Measurements from ENCODE around the gene NECTIN2. TPM values are rescaled to one million over a fixed set of nuclear protein-coding genes. Genes with fewer than 3 reads are reported as not detected.

Gene NECTIN2
- total RNA-seq, 1 experiment from 2014 or later, result 104 TPM

DNA sequence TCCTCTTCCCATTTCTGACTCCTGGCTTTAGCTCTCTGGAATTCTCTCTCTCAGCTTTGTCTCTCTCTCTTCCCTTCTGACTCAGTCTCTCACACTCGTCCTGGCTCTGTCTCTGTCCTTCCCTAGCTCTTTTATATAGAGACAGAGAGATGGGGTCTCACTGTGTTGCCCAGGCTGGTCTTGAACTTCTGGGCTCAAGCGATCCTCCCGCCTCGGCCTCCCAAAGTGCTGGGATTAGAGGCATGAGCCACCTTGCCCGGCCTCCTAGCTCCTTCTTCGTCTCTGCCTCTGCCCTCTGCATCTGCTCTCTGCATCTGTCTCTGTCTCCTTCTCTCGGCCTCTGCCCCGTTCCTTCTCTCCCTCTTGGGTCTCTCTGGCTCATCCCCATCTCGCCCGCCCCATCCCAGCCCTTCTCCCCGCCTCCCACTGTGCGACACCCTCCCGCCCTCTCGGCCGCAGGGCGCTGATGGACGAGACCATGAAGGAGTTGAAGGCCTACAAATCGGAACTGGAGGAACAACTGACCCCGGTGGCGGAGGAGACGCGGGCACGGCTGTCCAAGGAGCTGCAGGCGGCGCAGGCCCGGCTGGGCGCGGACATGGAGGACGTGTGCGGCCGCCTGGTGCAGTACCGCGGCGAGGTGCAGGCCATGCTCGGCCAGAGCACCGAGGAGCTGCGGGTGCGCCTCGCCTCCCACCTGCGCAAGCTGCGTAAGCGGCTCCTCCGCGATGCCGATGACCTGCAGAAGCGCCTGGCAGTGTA lies 62.2 kb downstream of the NECTIN2 start:
- POLR2A ChIA-PET, result no interaction called here
- Histone ChIP-seq H3K4me1 (ENCODE audit: control insufficient read depth, insufficient read depth, low read length) (peaks cover 13% of the 10 kb centered on the region), H3K36me3 (ENCODE audit: control insufficient read depth, insufficient read depth, low read length) (no peaks in the 10 kb centered on the region), H3K4me3 (ENCODE audit: low read depth in 2 of 2, low read length in 2 of 2) (no peak overlapping the region), H3K27me3 (ENCODE audit: control insufficient read depth, insufficient read depth, low read length) (no peaks in the 10 kb centered on the region), H3K9me3 (ENCODE audit: control insufficient read depth, insufficient read depth, low read depth, low read length) (no peaks in the 10 kb centered on the region), H3K27ac (ENCODE audit: low read length) (no peak overlapping the region)
- ATAC-seq, result no peak
- BruUV-seq (replicated peaks), result no TSS peak
- in situ Hi-C loops (cut with HindIII; ENCODE audit: low pct_unique_long_range_greater_than_20kb, low sequenced_read_pairs), result no loop called here
- intact Hi-C loops (cut with micrococcal nuclease; ENCODE audit: unreplicated experiment), result no loop called here
- no peak for DNase-seq (ENCODE audit: low read depth, low spot score)
- CTCF ChIA-PET, result interaction anchor here (0.5 kb wide), 1 partner anchor 219 kb away, joined by 15 read pairs; no protein-coding TSS in a partner anchor
- no peak for TF ChIP-seq POLR2AphosphoS5 (IDR thresholded peaks at IDR 0.05; ENCODE audit: low read depth, low read length)
- TF ChIP-seq, protein P1, sequence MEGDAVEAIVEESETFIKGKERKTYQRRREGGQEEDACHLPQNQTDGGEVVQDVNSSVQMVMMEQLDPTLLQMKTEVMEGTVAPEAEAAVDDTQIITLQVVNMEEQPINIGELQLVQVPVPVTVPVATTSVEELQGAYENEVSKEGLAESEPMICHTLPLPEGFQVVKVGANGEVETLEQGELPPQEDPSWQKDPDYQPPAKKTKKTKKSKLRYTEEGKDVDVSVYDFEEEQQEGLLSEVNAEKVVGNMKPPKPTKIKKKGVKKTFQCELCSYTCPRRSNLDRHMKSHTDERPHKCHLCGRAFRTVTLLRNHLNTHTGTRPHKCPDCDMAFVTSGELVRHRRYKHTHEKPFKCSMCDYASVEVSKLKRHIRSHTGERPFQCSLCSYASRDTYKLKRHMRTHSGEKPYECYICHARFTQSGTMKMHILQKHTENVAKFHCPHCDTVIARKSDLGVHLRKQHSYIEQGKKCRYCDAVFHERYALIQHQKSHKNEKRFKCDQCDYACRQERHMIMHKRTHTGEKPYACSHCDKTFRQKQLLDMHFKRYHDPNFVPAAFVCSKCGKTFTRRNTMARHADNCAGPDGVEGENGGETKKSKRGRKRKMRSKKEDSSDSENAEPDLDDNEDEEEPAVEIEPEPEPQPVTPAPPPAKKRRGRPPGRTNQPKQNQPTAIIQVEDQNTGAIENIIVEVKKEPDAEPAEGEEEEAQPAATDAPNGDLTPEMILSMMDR (IDR thresholded peaks at IDR 0.05), result no peak
- TF ChIP-seq TCF7L2 (IDR thresholded peaks at IDR 0.05; ENCODE audit: low read depth, low read length), result no peak
- TF ChIP-seq, protein P2, sequence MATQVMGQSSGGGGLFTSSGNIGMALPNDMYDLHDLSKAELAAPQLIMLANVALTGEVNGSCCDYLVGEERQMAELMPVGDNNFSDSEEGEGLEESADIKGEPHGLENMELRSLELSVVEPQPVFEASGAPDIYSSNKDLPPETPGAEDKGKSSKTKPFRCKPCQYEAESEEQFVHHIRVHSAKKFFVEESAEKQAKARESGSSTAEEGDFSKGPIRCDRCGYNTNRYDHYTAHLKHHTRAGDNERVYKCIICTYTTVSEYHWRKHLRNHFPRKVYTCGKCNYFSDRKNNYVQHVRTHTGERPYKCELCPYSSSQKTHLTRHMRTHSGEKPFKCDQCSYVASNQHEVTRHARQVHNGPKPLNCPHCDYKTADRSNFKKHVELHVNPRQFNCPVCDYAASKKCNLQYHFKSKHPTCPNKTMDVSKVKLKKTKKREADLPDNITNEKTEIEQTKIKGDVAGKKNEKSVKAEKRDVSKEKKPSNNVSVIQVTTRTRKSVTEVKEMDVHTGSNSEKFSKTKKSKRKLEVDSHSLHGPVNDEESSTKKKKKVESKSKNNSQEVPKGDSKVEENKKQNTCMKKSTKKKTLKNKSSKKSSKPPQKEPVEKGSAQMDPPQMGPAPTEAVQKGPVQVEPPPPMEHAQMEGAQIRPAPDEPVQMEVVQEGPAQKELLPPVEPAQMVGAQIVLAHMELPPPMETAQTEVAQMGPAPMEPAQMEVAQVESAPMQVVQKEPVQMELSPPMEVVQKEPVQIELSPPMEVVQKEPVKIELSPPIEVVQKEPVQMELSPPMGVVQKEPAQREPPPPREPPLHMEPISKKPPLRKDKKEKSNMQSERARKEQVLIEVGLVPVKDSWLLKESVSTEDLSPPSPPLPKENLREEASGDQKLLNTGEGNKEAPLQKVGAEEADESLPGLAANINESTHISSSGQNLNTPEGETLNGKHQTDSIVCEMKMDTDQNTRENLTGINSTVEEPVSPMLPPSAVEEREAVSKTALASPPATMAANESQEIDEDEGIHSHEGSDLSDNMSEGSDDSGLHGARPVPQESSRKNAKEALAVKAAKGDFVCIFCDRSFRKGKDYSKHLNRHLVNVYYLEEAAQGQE (IDR thresholded peaks at IDR 0.05; ENCODE audit: insufficient read depth in 1 of 2, low read depth in 2 of 2, low read length in 1 of 2), result no peak
- no peak for TF ChIP-seq SIN3A (IDR thresholded peaks at IDR 0.05; ENCODE audit: borderline replicate concordance, insufficient read depth, low read depth, low read length)

DNA sequence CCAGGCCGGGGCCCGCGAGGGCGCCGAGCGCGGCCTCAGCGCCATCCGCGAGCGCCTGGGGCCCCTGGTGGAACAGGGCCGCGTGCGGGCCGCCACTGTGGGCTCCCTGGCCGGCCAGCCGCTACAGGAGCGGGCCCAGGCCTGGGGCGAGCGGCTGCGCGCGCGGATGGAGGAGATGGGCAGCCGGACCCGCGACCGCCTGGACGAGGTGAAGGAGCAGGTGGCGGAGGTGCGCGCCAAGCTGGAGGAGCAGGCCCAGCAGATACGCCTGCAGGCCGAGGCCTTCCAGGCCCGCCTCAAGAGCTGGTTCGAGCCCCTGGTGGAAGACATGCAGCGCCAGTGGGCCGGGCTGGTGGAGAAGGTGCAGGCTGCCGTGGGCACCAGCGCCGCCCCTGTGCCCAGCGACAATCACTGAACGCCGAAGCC lies 62.8 kb downstream of the NECTIN2 start:
- DNase-seq (ENCODE audit: low read depth, low spot score), result no peak
- Histone ChIP-seq H3K4me3 (ENCODE audit: low read depth in 2 of 2, low read length in 2 of 2) (no peak overlapping the region), H3K9me3 (ENCODE audit: control insufficient read depth, insufficient read depth, low read depth, low read length) (no peaks in the 10 kb centered on the region), H3K4me1 (ENCODE audit: control insufficient read depth, insufficient read depth, low read length) (peaks cover 11% of the 10 kb centered on the region), H3K27me3 (ENCODE audit: control insufficient read depth, insufficient read depth, low read length) (no peaks in the 10 kb centered on the region), H3K27ac (ENCODE audit: low read length) (no peak overlapping the region), H3K36me3 (ENCODE audit: control insufficient read depth, insufficient read depth, low read length) (no peaks in the 10 kb centered on the region)
- TF ChIP-seq SIN3A (IDR thresholded peaks at IDR 0.05; ENCODE audit: borderline replicate concordance, insufficient read depth, low read depth, low read length) (no peak), POLR2AphosphoS5 (IDR thresholded peaks at IDR 0.05; ENCODE audit: low read depth, low read length) (no peak), TCF7L2 (IDR thresholded peaks at IDR 0.05; ENCODE audit: low read depth, low read length) (no peak)
- TF ChIP-seq, protein P2 (IDR thresholded peaks at IDR 0.05; ENCODE audit: insufficient read depth in 1 of 2, low read depth in 2 of 2, low read length in 1 of 2), result no peak
- TF ChIP-seq, protein P1 (IDR thresholded peaks at IDR 0.05), result no peak
- BruUV-seq (replicated peaks), result TSS peak; percentile 96
- in situ Hi-C loops (cut with HindIII; ENCODE audit: low pct_unique_long_range_greater_than_20kb, low sequenced_read_pairs), result no loop called here
- POLR2A ChIA-PET, result no interaction called here
- ATAC-seq, result no peak
- CTCF ChIA-PET, result no interaction called here
- intact Hi-C loops (cut with micrococcal nuclease; ENCODE audit: unreplicated experiment), result no loop called here
